Measurements from ENCODE around the gene CCDC28B. TPM values are rescaled to one million over a fixed set of nuclear protein-coding genes. Genes with fewer than 3 reads are reported as not detected.
A peak's percentile ranks its signal among the peaks of the same experiment; 100 is the strongest.

Gene CCDC28B
- polyA plus RNA-seq, 1 of the 3 experiments (the other 2 are of a cell fraction), result 26.3 TPM

DNA sequence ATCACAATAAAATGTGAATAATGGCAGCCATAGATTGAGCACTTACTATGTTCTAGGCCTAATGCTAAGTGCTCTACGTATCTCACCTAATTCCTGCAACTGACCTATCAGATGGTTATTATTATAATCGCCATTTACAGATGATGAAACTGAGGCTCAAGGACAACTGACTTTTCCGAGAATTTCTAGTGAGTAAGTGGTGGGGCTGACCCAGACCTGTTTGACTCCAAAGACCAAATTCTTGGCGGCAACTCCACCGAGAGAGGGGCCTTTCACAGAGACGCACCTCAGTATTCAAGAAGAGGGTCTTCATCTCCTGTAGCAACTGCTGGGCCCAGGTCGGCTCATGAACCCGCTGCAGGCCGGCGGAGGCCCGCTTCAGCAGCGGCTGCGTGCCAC, 21.2 kb downstream of the CCDC28B start:
- peaks cover 23 to 30% of the 10 kb centered on the region in 2 experiments for H3K36me3 ChIP-seq (replicated peaks in 1 of 2; ENCODE audit: control insufficient read depth in 1 of 2, insufficient read depth in 2 of 2, low read length in 1 of 2)
- DNase-seq, result no peak

More for the DNA sequence above, 21.2 kb downstream of the CCDC28B start:
- TF ChIP-seq RFX5 (IDR thresholded peaks at IDR 0.05; ENCODE audit: low read length) (no peak), GATA2 (CRISPR knock-in tag; IDR thresholded peaks at IDR 0.05) (no peak), FOXM1 (IDR thresholded peaks at IDR 0.05; ENCODE audit: low read depth) (no peak), EP300 (IDR thresholded peaks at IDR 0.05; ENCODE audit: borderline replicate concordance in 1 of 2, low read depth in 1 of 2, low read length in 1 of 2) (no peak), FOXJ3 (CRISPR knock-in tag; IDR thresholded peaks at IDR 0.05) (no peak), FOSL2 (IDR thresholded peaks at IDR 0.05; ENCODE audit: borderline replicate concordance, low read depth) (no peak), RAD21 (IDR thresholded peaks at IDR 0.05; ENCODE audit: low read length) (no peak), MXI1 (IDR thresholded peaks at IDR 0.05; ENCODE audit: low read depth, low read length) (no peak), RXRA (IDR thresholded peaks at IDR 0.05; ENCODE audit: borderline replicate concordance, low read depth) (no peak), RCOR1 (IDR thresholded peaks at IDR 0.05; ENCODE audit: low read length) (no peak), TEAD4 (IDR thresholded peaks at IDR 0.05; ENCODE audit: borderline replicate concordance, insufficient read depth) (no peak), YY1 (IDR thresholded peaks at IDR 0.05; ENCODE audit: low read depth) (no peak), EZH2phosphoT487 (IDR thresholded peaks at IDR 0.05; ENCODE audit: borderline replicate concordance, low read depth) (no peak)
- TF ChIP-seq, protein P1, sequence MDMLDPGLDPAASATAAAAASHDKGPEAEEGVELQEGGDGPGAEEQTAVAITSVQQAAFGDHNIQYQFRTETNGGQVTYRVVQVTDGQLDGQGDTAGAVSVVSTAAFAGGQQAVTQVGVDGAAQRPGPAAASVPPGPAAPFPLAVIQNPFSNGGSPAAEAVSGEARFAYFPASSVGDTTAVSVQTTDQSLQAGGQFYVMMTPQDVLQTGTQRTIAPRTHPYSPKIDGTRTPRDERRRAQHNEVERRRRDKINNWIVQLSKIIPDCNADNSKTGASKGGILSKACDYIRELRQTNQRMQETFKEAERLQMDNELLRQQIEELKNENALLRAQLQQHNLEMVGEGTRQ (IDR thresholded peaks at IDR 0.05; ENCODE audit: borderline replicate concordance, low read depth, low read length), result no peak
- TF ChIP-seq, protein P2, sequence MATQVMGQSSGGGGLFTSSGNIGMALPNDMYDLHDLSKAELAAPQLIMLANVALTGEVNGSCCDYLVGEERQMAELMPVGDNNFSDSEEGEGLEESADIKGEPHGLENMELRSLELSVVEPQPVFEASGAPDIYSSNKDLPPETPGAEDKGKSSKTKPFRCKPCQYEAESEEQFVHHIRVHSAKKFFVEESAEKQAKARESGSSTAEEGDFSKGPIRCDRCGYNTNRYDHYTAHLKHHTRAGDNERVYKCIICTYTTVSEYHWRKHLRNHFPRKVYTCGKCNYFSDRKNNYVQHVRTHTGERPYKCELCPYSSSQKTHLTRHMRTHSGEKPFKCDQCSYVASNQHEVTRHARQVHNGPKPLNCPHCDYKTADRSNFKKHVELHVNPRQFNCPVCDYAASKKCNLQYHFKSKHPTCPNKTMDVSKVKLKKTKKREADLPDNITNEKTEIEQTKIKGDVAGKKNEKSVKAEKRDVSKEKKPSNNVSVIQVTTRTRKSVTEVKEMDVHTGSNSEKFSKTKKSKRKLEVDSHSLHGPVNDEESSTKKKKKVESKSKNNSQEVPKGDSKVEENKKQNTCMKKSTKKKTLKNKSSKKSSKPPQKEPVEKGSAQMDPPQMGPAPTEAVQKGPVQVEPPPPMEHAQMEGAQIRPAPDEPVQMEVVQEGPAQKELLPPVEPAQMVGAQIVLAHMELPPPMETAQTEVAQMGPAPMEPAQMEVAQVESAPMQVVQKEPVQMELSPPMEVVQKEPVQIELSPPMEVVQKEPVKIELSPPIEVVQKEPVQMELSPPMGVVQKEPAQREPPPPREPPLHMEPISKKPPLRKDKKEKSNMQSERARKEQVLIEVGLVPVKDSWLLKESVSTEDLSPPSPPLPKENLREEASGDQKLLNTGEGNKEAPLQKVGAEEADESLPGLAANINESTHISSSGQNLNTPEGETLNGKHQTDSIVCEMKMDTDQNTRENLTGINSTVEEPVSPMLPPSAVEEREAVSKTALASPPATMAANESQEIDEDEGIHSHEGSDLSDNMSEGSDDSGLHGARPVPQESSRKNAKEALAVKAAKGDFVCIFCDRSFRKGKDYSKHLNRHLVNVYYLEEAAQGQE (IDR thresholded peaks at IDR 0.05; ENCODE audit: low read depth, low read length), result no peak
- TF ChIP-seq, protein P3, sequence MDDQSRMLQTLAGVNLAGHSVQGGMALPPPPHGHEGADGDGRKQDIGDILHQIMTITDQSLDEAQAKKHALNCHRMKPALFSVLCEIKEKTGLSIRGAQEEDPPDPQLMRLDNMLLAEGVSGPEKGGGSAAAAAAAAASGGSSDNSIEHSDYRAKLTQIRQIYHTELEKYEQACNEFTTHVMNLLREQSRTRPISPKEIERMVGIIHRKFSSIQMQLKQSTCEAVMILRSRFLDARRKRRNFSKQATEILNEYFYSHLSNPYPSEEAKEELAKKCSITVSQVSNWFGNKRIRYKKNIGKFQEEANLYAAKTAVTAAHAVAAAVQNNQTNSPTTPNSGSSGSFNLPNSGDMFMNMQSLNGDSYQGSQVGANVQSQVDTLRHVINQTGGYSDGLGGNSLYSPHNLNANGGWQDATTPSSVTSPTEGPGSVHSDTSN (IDR thresholded peaks at IDR 0.05), result no peak
- TF ChIP-seq, protein P4, sequence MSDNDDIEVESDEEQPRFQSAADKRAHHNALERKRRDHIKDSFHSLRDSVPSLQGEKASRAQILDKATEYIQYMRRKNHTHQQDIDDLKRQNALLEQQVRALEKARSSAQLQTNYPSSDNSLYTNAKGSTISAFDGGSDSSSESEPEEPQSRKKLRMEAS (IDR thresholded peaks at IDR 0.05; ENCODE audit: low read depth), result no peak
- Histone ChIP-seq H3K9ac (peak overlapping the region; percentile 99), H3K79me2 (ENCODE audit: insufficient read depth) (peaks cover 66% of the 10 kb centered on the region), H3K9me3 (no peaks in the 10 kb centered on the region), H3K27ac (ENCODE audit: low read depth in 2 of 2, low read length in 1 of 2) (peak overlapping the region; percentile 79 to 83), H3K4me1 (ENCODE audit: control insufficient read depth in 1 of 2, insufficient read depth in 2 of 2, low read depth in 1 of 2, low read length in 1 of 2) (peaks cover 8 to 17% of the 10 kb centered on the region in 2 experiments; a peak in 3 of 4 replicates), H3K9me2 (no peaks in the 10 kb centered on the region), H4K20me1 (ENCODE audit: insufficient read depth) (no peaks in the 10 kb centered on the region), H2AFZ (ENCODE audit: low read depth) (peak overlapping the region; percentile 89), H3K4me3 (ENCODE audit: low read depth in 2 of 2, low read length in 1 of 2) (peak overlapping the region; percentile 59 to 79), H3F3A (replicated peaks; ENCODE audit: insufficient read depth) (no peaks in the 10 kb centered on the region), H3K4me2 (peak overlapping the region; percentile 90), H3K27me3 (ENCODE audit: insufficient read depth) (no peaks in the 10 kb centered on the region)
- ChIA-PET CTCF (interaction anchor here (4.3 kb wide), 1 partner anchor 18 kb away, joined by 20 read pairs; no protein-coding TSS in a partner anchor), POLR2A (interaction anchor here (1.4 kb wide), 1 partner anchor 9 kb away, joined by 3 read pairs; no protein-coding TSS in a partner anchor)
- WGBS (ENCODE audit: low lambda C conversion rate), result 8% methylated on average over 6 of the region's 13 CpGs

All from SK-N-SH (cell line).